ENCODE results near the gene RMRP.

The RMRP gene

DNA sequence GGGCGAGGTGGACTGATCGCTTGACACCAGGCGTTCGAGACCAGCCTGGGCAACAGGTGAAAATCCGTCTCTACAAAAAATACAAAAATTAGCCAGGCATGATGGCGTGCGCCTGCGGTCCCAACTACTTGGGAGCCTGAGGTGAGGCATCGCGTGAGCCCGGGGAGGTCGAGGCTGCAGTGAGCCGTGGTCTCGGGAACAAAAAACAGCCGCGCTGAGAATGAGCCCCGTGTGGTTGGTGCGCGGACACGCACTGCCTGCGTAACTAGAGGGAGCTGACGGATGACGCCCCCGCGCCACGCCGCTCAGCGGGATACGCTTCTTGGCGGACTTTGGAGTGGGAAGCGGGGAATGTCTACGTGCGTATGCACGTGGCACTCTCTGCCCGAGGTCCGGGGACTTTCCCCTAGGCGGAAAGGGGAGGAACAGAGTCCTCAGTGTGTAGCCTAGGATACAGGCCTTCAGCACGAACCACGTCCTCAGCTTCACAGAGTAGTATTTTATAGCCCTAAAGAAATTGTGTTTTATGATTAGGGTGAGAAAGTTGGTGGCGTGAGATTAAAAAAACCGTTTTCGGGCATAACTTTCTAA is at the start of gene RMRP (continued):
- peak; percentile 65; the same call in 1 of the 2 replicates for TF ChIP-seq ZNF76 (tag by site-specific recombination; IDR thresholded peaks at IDR 0.05; ENCODE audit: borderline replicate concordance, low read depth)
- no peak for TF ChIP-seq ZNF433 (tag by site-specific recombination; IDR thresholded peaks at IDR 0.05; ENCODE audit: low read depth)
- TF ChIP-seq TSHZ1 (tag by site-specific recombination; IDR thresholded peaks at IDR 0.05; ENCODE audit: borderline replicate concordance) = no peak
- TF ChIP-seq, protein P1, sequence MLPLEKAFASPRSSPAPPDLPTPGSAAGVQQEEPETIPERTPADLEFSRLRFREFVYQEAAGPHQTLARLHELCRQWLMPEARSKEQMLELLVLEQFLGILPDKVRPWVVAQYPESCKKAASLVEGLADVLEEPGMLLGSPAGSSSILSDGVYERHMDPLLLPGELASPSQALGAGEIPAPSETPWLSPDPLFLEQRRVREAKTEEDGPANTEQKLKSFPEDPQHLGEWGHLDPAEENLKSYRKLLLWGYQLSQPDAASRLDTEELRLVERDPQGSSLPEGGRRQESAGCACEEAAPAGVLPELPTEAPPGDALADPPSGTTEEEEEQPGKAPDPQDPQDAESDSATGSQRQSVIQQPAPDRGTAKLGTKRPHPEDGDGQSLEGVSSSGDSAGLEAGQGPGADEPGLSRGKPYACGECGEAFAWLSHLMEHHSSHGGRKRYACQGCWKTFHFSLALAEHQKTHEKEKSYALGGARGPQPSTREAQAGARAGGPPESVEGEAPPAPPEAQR (tag by site-specific recombination; IDR thresholded peaks at IDR 0.05) = peak; percentile 86; the same call in 1 of the 2 replicates
- no peak for TF ChIP-seq ZNF791 (tag by site-specific recombination; IDR thresholded peaks at IDR 0.05)
- no peak for TF ChIP-seq ZNF558 (tag by site-specific recombination; IDR thresholded peaks at IDR 0.05)
- no peak for TF ChIP-seq ZNF280C (tag by site-specific recombination; IDR thresholded peaks at IDR 0.05)
- no peak for TF ChIP-seq ZNF26 (tag by site-specific recombination; IDR thresholded peaks at IDR 0.05)
- peak; percentile 94 for TF ChIP-seq ZNF600 (tag by site-specific recombination; IDR thresholded peaks at IDR 0.05)
- TF ChIP-seq, protein P2, sequence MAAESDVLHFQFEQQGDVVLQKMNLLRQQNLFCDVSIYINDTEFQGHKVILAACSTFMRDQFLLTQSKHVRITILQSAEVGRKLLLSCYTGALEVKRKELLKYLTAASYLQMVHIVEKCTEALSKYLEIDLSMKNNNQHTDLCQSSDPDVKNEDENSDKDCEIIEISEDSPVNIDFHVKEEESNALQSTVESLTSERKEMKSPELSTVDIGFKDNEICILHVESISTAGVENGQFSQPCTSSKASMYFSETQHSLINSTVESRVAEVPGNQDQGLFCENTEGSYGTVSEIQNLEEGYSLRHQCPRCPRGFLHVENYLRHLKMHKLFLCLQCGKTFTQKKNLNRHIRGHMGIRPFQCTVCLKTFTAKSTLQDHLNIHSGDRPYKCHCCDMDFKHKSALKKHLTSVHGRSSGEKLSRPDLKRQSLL (tag by site-specific recombination; IDR thresholded peaks at IDR 0.05) = peak; percentile 52; the same call in 1 of the 2 replicates
- peak; percentile 91 for TF ChIP-seq ZFP37 (tag by site-specific recombination; IDR thresholded peaks at IDR 0.05)
- TF ChIP-seq ZNF521 (tag by site-specific recombination; IDR thresholded peaks at IDR 0.05) = no peak
- no peak for TF ChIP-seq ZNF121 (tag by site-specific recombination; IDR thresholded peaks at IDR 0.05)
- TF ChIP-seq ZBTB48 (tag by site-specific recombination; IDR thresholded peaks at IDR 0.05) = peak; percentile 69; the same call in 1 of the 2 replicates
- TF ChIP-seq ZNF629 (tag by site-specific recombination; IDR thresholded peaks at IDR 0.05) = peak; percentile 94
- TF ChIP-seq, protein P3, sequence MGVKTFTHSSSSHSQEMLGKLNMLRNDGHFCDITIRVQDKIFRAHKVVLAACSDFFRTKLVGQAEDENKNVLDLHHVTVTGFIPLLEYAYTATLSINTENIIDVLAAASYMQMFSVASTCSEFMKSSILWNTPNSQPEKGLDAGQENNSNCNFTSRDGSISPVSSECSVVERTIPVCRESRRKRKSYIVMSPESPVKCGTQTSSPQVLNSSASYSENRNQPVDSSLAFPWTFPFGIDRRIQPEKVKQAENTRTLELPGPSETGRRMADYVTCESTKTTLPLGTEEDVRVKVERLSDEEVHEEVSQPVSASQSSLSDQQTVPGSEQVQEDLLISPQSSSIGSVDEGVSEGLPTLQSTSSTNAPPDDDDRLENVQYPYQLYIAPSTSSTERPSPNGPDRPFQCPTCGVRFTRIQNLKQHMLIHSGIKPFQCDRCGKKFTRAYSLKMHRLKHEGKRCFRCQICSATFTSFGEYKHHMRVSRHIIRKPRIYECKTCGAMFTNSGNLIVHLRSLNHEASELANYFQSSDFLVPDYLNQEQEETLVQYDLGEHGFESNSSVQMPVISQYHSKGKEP (tag by site-specific recombination; IDR thresholded peaks at IDR 0.05) = no peak
- TF ChIP-seq ZNF768 (tag by site-specific recombination; IDR thresholded peaks at IDR 0.05) = no peak
- TF ChIP-seq, protein P4, sequence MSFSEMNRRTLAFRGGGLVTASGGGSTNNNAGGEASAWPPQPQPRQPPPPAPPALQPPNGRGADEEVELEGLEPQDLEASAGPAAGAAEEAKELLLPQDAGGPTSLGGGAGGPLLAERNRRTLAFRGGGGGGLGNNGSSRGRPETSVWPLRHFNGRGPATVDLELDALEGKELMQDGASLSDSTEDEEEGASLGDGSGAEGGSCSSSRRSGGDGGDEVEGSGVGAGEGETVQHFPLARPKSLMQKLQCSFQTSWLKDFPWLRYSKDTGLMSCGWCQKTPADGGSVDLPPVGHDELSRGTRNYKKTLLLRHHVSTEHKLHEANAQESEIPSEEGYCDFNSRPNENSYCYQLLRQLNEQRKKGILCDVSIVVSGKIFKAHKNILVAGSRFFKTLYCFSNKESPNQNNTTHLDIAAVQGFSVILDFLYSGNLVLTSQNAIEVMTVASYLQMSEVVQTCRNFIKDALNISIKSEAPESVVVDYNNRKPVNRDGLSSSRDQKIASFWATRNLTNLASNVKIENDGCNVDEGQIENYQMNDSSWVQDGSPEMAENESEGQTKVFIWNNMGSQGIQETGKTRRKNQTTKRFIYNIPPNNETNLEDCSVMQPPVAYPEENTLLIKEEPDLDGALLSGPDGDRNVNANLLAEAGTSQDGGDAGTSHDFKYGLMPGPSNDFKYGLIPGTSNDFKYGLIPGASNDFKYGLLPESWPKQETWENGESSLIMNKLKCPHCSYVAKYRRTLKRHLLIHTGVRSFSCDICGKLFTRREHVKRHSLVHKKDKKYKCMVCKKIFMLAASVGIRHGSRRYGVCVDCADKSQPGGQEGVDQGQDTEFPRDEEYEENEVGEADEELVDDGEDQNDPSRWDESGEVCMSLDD (tag by site-specific recombination; IDR thresholded peaks at IDR 0.05) = peak; percentile 89
- no peak for TF ChIP-seq ELK4 (IDR thresholded peaks at IDR 0.05; ENCODE audit: borderline replicate concordance, low read depth, low read length)

All from HEK293 (cell line).